H1 (cell line): ENCODE measurements around the gene RPL26. TPM values are rescaled to one million over a fixed set of nuclear protein-coding genes. Genes with fewer than 3 reads are reported as not detected.
"Not testable (repeated sequence)": the region's sequence is repeated elsewhere in the genome, so short reads cannot be mapped to it uniquely, and the experiment has no call there.

Source experiments
- CTCF ChIA-PET: fragments of 300-600 bp; sonication (Branson Sonifier 250); formaldehyde crosslinking; loops from one replicate; lab custom pipeline; 2021; ENCODE audit not compliant: partially characterized antibody; lab: Charles Lee
- POLR2A ChIA-PET: fragments of 300-600 bp; sonication (Branson Sonifier 250); formaldehyde crosslinking; loops from one replicate; lab custom pipeline; 2021; ENCODE audit warnings: inconsistent platforms; ENCODE audit not compliant: partially characterized antibody; lab: Charles Lee
- DNase-seq, 2 experiments: peaks; one replicate each; pipeline versions ENCODE4 v3.0.0 to v3.0.0-alpha.2; 2010 to 2022; ENCODE audit warnings: low spot score in 2 of 2, low read depth in 1 of 2, mixed read lengths in 1 of 2
- FAIRE-seq: peaks from 2 replicates; lab custom pipeline; 2011; peaks lifted over from hg19 to GRCh38; lab: Jason Lieb, UNC
- H2AFZ ChIP-seq: 2 replicates; pipeline ENCODE4 v1.8.1; 2012; ENCODE audit warnings: low read length, inconsistent platforms
- H2AK5ac ChIP-seq: 2 replicates; pipeline ENCODE4 v1.6.1; 2013; ENCODE audit warnings: low read depth, low read length
- H2BK120ac ChIP-seq: replicated peaks from 2 replicates; pipeline ENCODE3; 2013; ENCODE audit warnings: low read depth, low read length, inconsistent platforms
- H2BK12ac ChIP-seq: 2 replicates; pipeline ENCODE4 v1.6.1; 2013; ENCODE audit warnings: low read depth, low read length
- H2BK15ac ChIP-seq: 2 replicates; pipeline ENCODE4 v1.6.1; 2013; ENCODE audit warnings: low read length
- H2BK20ac ChIP-seq: 2 replicates; pipeline ENCODE4 v1.6.1; 2013; ENCODE audit warnings: low read length
- H2BK5ac ChIP-seq: 2 replicates; pipeline ENCODE4 v1.6.1; 2013; ENCODE audit warnings: low read depth, low read length
- H3K14ac ChIP-seq: 2 replicates; pipeline ENCODE4 v1.6.1; 2013; ENCODE audit warnings: inconsistent platforms; ENCODE audit not compliant: insufficient read length
- H3K18ac ChIP-seq: 2 replicates; pipeline ENCODE4 v1.6.1; 2013; ENCODE audit warnings: low read length; ENCODE audit errors: extremely low read depth
- H3K23ac ChIP-seq: 2 replicates; pipeline ENCODE4 v1.6.1; 2013; ENCODE audit warnings: inconsistent platforms; ENCODE audit not compliant: insufficient read length
- H3K23me2 ChIP-seq: 2 replicates; pipeline ENCODE4 v1.6.1; 2013; ENCODE audit warnings: low read depth, low read length
- H3K27ac ChIP-seq: 2 replicates; pipeline ENCODE4 v1.6.1; 2011; ENCODE audit warnings: low read depth, low read length, inconsistent platforms
- H3K27me3 ChIP-seq, 4 experiments: replicated peaks in 1 of 4; 1 replicate in 1 of 4; 2 replicates in 3 of 4; pipeline versions ENCODE4 v1.6.1 to v1.8.1; 2011 to 2013; ENCODE audit warnings: low read length in 3 of 4, mild to moderate bottlenecking in 3 of 4, inconsistent platforms in 2 of 4, mixed read lengths in 2 of 4, moderate library complexity in 1 of 4; ENCODE audit not compliant: control insufficient read depth in 3 of 4, insufficient read depth in 3 of 4; ENCODE audit errors: extremely low read depth in 1 of 4
- H3K36me3 ChIP-seq, 4 experiments: 2 replicates each; pipeline versions ENCODE4 v1.6.1 to v1.8.1; 2011 to 2013; ENCODE audit warnings: mild to moderate bottlenecking in 4 of 4, low read length in 3 of 4, moderate library complexity in 2 of 4, control low read depth in 1 of 4, inconsistent platforms in 1 of 4; ENCODE audit not compliant: insufficient read depth in 4 of 4, control insufficient read depth in 2 of 4
- H3K4ac ChIP-seq: replicated peaks from 2 replicates; pipeline ENCODE3; 2013; ENCODE audit warnings: low read length, low read depth, mixed read lengths, inconsistent platforms; ENCODE audit not compliant: insufficient read length
- H3K4me1 ChIP-seq, 4 experiments: replicated peaks in 1 of 4; 1 replicate in 1 of 4; 2 replicates in 3 of 4; pipeline versions ENCODE4 v1.6.1 to v1.8.1; 2011 to 2013; ENCODE audit warnings: low read length in 3 of 4, inconsistent platforms in 2 of 4, mixed read lengths in 1 of 4; ENCODE audit not compliant: insufficient read depth in 4 of 4, control insufficient read depth in 3 of 4
- H3K4me2 ChIP-seq, 2 experiments: 2 replicates each; pipeline versions ENCODE4 v1.6.1 to v1.8.1; 2011 to 2013; ENCODE audit warnings: low read depth in 2 of 2, low read length in 2 of 2, control low read depth in 1 of 2, inconsistent platforms in 1 of 2, mild to moderate bottlenecking in 1 of 2; ENCODE audit not compliant: insufficient read depth in 1 of 2
- H3K4me3 ChIP-seq, 4 experiments: fragments of 200-600, 300-600 bp in 1 of 4; sonication (generic), shearing (Covaris generic), sonication (Bioruptor Twin) in 1 of 4; 2 replicates each; pipeline versions ENCODE4 v1.5.1 to v1.8.1; 2011 to 2016; ENCODE audit warnings: low read length in 4 of 4, low read depth in 3 of 4, control low read depth in 2 of 4, inconsistent platforms in 2 of 4, mild to moderate bottlenecking in 2 of 4, mixed read lengths in 1 of 4, moderate library complexity in 1 of 4; ENCODE audit not compliant: insufficient read depth in 2 of 4; ENCODE audit errors: extremely low read depth in 1 of 4
- H3K56ac ChIP-seq: replicated peaks from 2 replicates; pipeline ENCODE3; 2013; ENCODE audit warnings: low read depth, mild to moderate bottlenecking, mixed read lengths, low read length, inconsistent platforms; ENCODE audit not compliant: insufficient read length
- H3K79me1 ChIP-seq: 2 replicates; pipeline ENCODE4 v1.6.1; 2013; ENCODE audit warnings: low read depth, low read length, control low read depth
- H3K79me2 ChIP-seq, 2 experiments: 2 replicates each; pipeline versions ENCODE4 v1.6.1 to v1.8.1; 2012 to 2013; ENCODE audit warnings: low read length in 2 of 2, mild to moderate bottlenecking in 2 of 2, inconsistent platforms in 1 of 2; ENCODE audit not compliant: insufficient read depth in 2 of 2, control insufficient read depth in 1 of 2
- H3K9ac ChIP-seq, 4 experiments: replicated peaks in 1 of 4; 1 replicate in 1 of 4; 2 replicates in 3 of 4; pipeline versions ENCODE4 v1.6.1 to v1.8.1; 2011 to 2013; ENCODE audit warnings: low read depth in 3 of 4, low read length in 3 of 4, control low read depth in 2 of 4, mild to moderate bottlenecking in 2 of 4, moderate library complexity in 2 of 4, inconsistent platforms in 1 of 4; ENCODE audit errors: extremely low read depth in 1 of 4
- H3K9me3 ChIP-seq, 2 experiments: 2 replicates each; pipeline versions ENCODE4 v1.6.1 to v1.8.1; 2012 to 2013; ENCODE audit warnings: mild to moderate bottlenecking in 2 of 2, moderate library complexity in 2 of 2, control low read depth in 1 of 2, inconsistent platforms in 1 of 2, low read depth in 1 of 2, low read length in 1 of 2, mixed read lengths in 1 of 2; ENCODE audit not compliant: insufficient read depth in 2 of 2
- H4K20me1 ChIP-seq, 2 experiments: replicated peaks in 1 of 2; 2 replicates each; pipeline versions ENCODE3 to v1.8.1; 2011 to 2013; ENCODE audit warnings: inconsistent platforms in 2 of 2, low read length in 2 of 2, mild to moderate bottlenecking in 1 of 2; ENCODE audit not compliant: insufficient read depth in 2 of 2, control insufficient read depth in 1 of 2
- H4K5ac ChIP-seq: 2 replicates; pipeline ENCODE4 v1.6.1; 2013; ENCODE audit warnings: low read length, low read depth, mixed read lengths, inconsistent platforms; ENCODE audit not compliant: insufficient read length
- H4K8ac ChIP-seq: 2 replicates; pipeline ENCODE4 v1.8.0; 2013; ENCODE audit warnings: mild to moderate bottlenecking, moderate library complexity, low read length, inconsistent platforms; ENCODE audit not compliant: insufficient read depth; ENCODE audit errors: extremely low read depth
- H4K91ac ChIP-seq: replicated peaks from 2 replicates; pipeline ENCODE3; 2013; ENCODE audit warnings: low read length, mixed read lengths, inconsistent platforms; ENCODE audit not compliant: insufficient read length
- WGBS, 2 experiments: shearing (Covaris generic) in 1 of 2; methylation state at CpG; one replicate each; pipeline versions ENCODE4 v1.1.6 to v1.1.7; 2013 to 2015; ENCODE audit warnings: low lambda C conversion rate in 2 of 2, mixed read lengths in 2 of 2, inconsistent platforms in 1 of 2, low coverage in 1 of 2, missing lambda C conversion rate in 1 of 2; ENCODE audit not compliant: insufficient replicate concordance in 2 of 2, insufficient coverage in 1 of 2, insufficient read length in 1 of 2; ENCODE audit errors: extremely low coverage in 1 of 2, missing lambda C conversion rate in 1 of 2; 5-methylcytosine and 5-hydroxymethylcytosine counted together
- polyA plus RNA-seq, 7 experiments: library from polyadenylated mRNA; depleted of rRNA in 3 of 7; stranded (reverse) in 5 of 7; unstranded in 2 of 7; fragments of >200 nt in 5 of 7; fragments of 200-250 nt in 2 of 7; gene quantifications; 1 replicate in 5 of 7; 2 replicates in 1 of 7; 4 replicates in 1 of 7; pipeline versions ENCODE4 v1.2.1 to v1.2.3, GENCODE V29; 2011 to 2013; ENCODE audit warnings: missing spikeins in 2 of 7, mixed read lengths in 2 of 7
- total RNA-seq: library from RNA; stranded (reverse); fragmentation: NEBNext Ultra II Directional; extraction: Animal tissue kit (Norgen Biotek cat#: 25700); gene quantifications from 2 replicates; pipeline ENCODE4 v1.2.1, GENCODE V29; 2021

RPL26 gene
- total and polyA plus RNA-seq, 2 of the 8 experiments (the other 6 are each of a cell fraction or from before 2014, with no cell fraction given) = 1,963 to 2,554 TPM

- H2BK20ac ChIP-seq = not testable (repeated sequence)
Measured at GRCh38 chr17:8373856-8374255, 9.1 kb downstream of the RPL26 start.

More at GRCh38 chr17:8373856-8374255, 9.1 kb downstream of the RPL26 start:
- H3K27ac ChIP-seq, H4K8ac ChIP-seq, CTCF ChIA-PET, H3K14ac ChIP-seq, H3K4me1 ChIP-seq, H3K4me2 ChIP-seq, H3K9ac ChIP-seq, H3K23me2 ChIP-seq, H3K27me3 ChIP-seq, H3K4me3 ChIP-seq, H4K5ac ChIP-seq, H3K79me2 ChIP-seq, H3K9me3 ChIP-seq, H3K79me1 ChIP-seq, H2BK120ac ChIP-seq, DNase-seq, H4K20me1 ChIP-seq, H4K91ac ChIP-seq, H3K18ac ChIP-seq, H2AFZ ChIP-seq, H2BK15ac ChIP-seq, H2BK5ac ChIP-seq, H3K23ac ChIP-seq, H2AK5ac ChIP-seq, H3K56ac ChIP-seq, FAIRE-seq, H2BK12ac ChIP-seq, POLR2A ChIA-PET, H3K4ac ChIP-seq: not testable (repeated sequence)
- H3K36me3 ChIP-seq = peaks cover 18 to 41% (median 30%) of the 10 kb centered on the region in 4 experiments
- WGBS, 2 experiments = 99% methylated on average over 12 of the region's 26 CpGs; no CpG with 5 or more reads in 1 of the 2 experiments
